SK-N-SH (cell line): Measurements from ENCODE around the gene BMP8A.

Source experiments
- CTCF ChIP-seq: fragments of 200-600 bp; sonication (generic); IDR thresholded peaks from 2 replicates; pipeline ENCODE4 v1.6.1; 2017; ENCODE audit warnings: antibody characterized with exemption, mild to moderate bottlenecking, moderate library complexity
- EP300 ChIP-seq, 2 experiments: IDR thresholded peaks; 2 replicates each; pipeline versions ENCODE4 v1.4.0 to v1.6.1; 2012; ENCODE audit warnings: borderline replicate concordance in 1 of 2, low read depth in 1 of 2, low read length in 1 of 2
- FOXM1 ChIP-seq: IDR thresholded peaks from 2 replicates; pipeline ENCODE4 v1.4.0; 2012; ENCODE audit warnings: low read depth, mild to moderate bottlenecking
- REST ChIP-seq: IDR thresholded peaks from 2 replicates; pipeline ENCODE4 v1.6.1; 2012; ENCODE audit warnings: mild to moderate bottlenecking, low read depth, low read length, moderate library complexity

- no peak for TF ChIP-seq EP300 (IDR thresholded peaks at IDR 0.05; ENCODE audit: borderline replicate concordance in 1 of 2, low read depth in 1 of 2, low read length in 1 of 2)
- no peak for TF ChIP-seq FOXM1
- TF ChIP-seq CTCF: no peak
- TF ChIP-seq REST: no peak
Observed at GRCh38 chr1:39545531-39545930, 54.1 kb downstream of the BMP8A start.
